Activated CD4-positive, alpha-beta T cell treated with anti-CD3 and anti-CD28 coated beads, Interleukin-2, amount 10 ng/mL, durations not matched to agents 24 days and 14 days (primary cell): ENCODE results near the gene AIP. TPM values are rescaled to one million over a fixed set of nuclear protein-coding genes. Genes with fewer than 3 reads are reported as not detected.

Experiments used
- DNase-seq: peaks from one replicate; pipeline ENCODE4 v3.0.0; 2022
- H3K27ac Mint-ChIP-seq: one replicate; pipeline ENCODE4 v1.8.0; 2022; ENCODE audit warnings: mild to moderate bottlenecking, mixed read lengths
- H3K27me3 Mint-ChIP-seq: one replicate; pipeline ENCODE4 v1.8.0; 2022; ENCODE audit warnings: mixed read lengths
- H3K36me3 Mint-ChIP-seq: one replicate; pipeline ENCODE4 v1.8.0; 2022; ENCODE audit warnings: low read depth, mild to moderate bottlenecking, mixed read lengths
- H3K4me1 Mint-ChIP-seq: one replicate; pipeline ENCODE4 v1.8.0; 2021; ENCODE audit warnings: mixed read lengths
- H3K4me3 Mint-ChIP-seq: one replicate; pipeline ENCODE4 v1.8.0; 2022; ENCODE audit warnings: mild to moderate bottlenecking, moderate library complexity, mixed read lengths
- H3K9me3 Mint-ChIP-seq: one replicate; pipeline ENCODE4 v1.8.0; 2021; ENCODE audit warnings: mixed read lengths
- intact Hi-C: fragments of 100-400 bp; cut with micrococcal nuclease; formaldehyde crosslinking; loops from one replicate; pipeline ENCODE4 v1.15.1; 2023
- total RNA-seq: library from RNA; stranded (reverse); gene quantifications from 2 replicates; pipeline ENCODE4 v1.2.3, GENCODE V29; 2022

The AIP gene
- total RNA-seq, 1 donor from 2014 or later: 189 TPM

DNA sequence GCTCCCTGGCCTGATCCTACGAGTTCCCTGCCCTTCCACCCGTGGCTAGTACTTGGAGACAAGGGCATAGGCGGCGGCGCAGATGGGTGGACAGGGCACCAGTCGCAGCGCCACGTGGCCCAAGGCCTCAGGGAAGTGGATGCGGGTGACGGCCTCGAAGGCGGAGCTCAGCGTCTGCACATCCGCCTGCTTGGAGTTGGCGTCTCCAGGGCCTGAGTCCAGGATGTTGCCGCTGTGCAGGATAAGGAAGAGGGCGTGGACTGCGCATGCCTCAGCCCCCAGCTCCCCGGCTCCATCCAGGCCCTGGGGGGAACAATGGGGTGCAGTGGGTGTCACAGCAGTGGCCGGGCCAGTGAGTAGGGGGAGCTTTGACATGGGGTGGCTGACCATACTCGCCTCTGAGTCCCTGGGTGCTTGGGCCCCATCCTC lies 15.7 kb downstream of the AIP start:
- Mint-ChIP-seq H3K4me1 (peaks cover 21% of the 10 kb centered on the region), H3K27me3 (no peaks in the 10 kb centered on the region), H3K4me3 (no peak overlapping the region), H3K9me3 (peaks cover 3% of the 10 kb centered on the region), H3K36me3 (peaks cover 52% of the 10 kb centered on the region), H3K27ac (no peak overlapping the region)
- DNase-seq: no peak
- intact Hi-C loops: no loop called here

DNA sequence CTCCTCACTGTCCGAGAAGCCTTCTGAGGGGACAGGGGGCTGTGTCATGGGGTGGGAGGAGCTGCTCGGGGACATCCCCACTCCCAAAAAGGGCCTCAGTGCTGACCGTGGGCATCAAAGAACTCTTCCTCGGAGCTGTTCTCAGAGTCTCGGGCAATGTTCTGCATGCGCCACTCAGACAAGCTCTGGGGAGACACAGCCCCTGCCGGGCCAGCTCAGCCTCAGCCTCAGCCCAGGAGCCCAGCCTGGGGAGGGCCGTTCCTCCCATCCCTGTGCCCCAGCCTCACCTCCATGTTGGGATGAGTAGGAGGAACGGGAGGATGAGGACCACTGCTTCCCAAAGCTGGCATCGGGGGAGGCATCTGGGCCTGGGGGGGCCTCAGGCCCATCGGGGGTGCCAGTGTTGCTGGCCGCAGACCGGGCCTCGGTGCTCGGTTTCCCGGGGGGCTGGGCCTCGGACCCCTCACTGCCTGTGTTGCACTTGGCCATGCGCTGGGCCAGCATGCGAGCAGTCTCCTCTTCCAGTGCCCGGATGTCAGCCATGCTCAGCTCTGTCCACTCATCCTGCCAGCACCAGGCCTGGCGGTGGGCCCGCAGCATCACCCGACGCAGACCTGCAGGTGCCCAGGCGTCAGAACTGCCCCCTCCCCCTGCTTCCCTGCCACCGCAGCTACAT lies 17.1 kb downstream of the AIP start:
- DNase-seq: no peak
- Mint-ChIP-seq H3K27me3 (no peaks in the 10 kb centered on the region), H3K4me3 (no peak overlapping the region), H3K27ac (no peak overlapping the region), H3K9me3 (peaks cover 3% of the 10 kb centered on the region), H3K36me3 (peaks cover 51% of the 10 kb centered on the region), H3K4me1 (peaks cover 22% of the 10 kb centered on the region)
- intact Hi-C loops: no loop called here

DNA sequence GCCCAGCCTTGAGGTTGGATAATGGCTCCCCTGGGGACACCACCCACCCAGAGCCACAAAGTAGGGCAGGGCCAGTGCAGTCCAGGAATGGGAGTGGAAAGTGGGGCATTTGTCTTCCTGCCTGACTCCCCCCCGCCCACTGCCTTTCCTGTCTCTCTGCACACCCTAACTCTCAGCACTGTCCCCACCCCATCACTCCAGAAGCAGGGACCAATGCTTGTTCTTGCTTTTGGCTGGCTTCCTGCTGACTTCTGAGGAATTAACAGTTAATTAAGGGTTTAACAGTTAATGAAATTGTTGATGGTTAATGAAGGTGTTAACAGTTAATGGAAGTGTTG lies 17.6 kb downstream of the AIP start:
- peaks cover 3% of the 10 kb centered on the region for H3K9me3 Mint-ChIP-seq
- no peak overlapping the region for H3K4me3 Mint-ChIP-seq
- intact Hi-C loops: no loop called here
- no peak overlapping the region for H3K27ac Mint-ChIP-seq
- DNase-seq: no peak
- peaks cover 23% of the 10 kb centered on the region for H3K4me1 Mint-ChIP-seq
- peaks cover 52% of the 10 kb centered on the region for H3K36me3 Mint-ChIP-seq
- H3K27me3 Mint-ChIP-seq: no peaks in the 10 kb centered on the region

DNA sequence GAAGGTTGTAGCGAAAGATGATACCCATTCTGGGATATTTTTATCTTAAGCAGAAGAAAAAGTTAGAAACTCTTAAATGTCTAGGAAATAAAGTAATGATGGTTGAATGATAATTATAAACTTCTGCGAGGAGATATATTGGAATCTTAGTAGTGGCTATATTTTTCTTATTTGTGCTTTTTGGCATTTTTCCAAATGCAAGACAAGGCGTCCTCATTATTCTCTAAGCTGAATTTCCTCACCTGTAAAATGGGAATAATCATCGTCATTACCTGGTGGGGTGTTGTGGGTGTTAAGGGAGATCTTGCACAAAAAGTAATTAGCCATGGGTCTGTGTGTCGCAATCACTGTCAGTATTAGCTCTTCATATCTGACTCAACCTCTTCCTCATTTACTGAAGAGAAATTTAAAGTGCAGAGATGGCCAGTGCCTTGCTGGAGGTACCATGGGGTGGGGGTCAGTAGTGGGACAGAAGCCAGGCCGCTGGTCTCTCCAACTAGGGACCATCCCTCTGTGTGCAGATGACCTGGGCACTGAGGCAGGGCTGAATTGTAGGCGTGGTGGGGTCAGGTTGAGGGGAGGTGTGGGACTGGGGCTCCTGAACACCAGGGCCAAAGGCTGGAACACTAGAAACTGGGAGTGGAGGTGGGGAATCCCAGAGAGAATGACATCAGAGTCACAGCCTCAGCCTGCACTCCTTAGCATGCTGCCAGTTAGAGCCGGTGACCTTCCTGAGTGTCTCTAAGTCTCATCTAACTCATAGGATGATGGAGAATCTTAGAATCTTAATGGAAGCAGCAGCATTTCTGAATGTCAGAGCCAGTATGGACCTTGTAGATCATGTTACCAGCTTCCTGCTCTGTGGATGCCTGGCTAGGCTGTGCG lies 18.2 kb downstream of the AIP start:
- Mint-ChIP-seq H3K4me1 (peaks cover 29% of the 10 kb centered on the region), H3K36me3 (peaks cover 49% of the 10 kb centered on the region), H3K4me3 (peak overlapping the region; percentile 2)

DNA sequence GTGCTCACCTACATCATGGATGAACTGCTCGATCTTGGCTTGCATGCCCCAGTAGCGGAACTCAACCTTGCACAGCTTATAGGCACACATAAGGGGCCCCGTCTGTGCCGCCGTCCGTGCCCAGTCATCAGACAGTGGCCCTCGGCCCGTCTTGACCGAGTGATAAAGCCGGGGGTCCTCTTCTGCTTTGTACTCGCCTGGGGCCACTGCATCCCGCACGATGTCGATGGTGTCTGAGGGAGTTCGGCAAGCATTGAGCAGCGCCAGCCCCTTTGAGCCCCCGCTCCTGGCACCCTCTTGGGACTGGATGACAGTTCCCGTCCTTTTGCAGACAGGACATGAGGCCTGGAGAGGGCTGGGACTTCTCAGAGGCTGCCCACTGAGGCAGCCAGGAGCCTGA lies 19.0 kb downstream of the AIP start:
- H3K36me3 Mint-ChIP-seq: peaks cover 47% of the 10 kb centered on the region
- intact Hi-C loops: no loop called here

More for the DNA sequence above, 18.2 kb downstream of the AIP start:
- H3K27ac Mint-ChIP-seq: peak overlapping the region; percentile 13
- intact Hi-C loops: no loop called here
- H3K27me3 Mint-ChIP-seq: no peaks in the 10 kb centered on the region
- H3K9me3 Mint-ChIP-seq: peaks cover 3% of the 10 kb centered on the region
- DNase-seq: no peak

DNA sequence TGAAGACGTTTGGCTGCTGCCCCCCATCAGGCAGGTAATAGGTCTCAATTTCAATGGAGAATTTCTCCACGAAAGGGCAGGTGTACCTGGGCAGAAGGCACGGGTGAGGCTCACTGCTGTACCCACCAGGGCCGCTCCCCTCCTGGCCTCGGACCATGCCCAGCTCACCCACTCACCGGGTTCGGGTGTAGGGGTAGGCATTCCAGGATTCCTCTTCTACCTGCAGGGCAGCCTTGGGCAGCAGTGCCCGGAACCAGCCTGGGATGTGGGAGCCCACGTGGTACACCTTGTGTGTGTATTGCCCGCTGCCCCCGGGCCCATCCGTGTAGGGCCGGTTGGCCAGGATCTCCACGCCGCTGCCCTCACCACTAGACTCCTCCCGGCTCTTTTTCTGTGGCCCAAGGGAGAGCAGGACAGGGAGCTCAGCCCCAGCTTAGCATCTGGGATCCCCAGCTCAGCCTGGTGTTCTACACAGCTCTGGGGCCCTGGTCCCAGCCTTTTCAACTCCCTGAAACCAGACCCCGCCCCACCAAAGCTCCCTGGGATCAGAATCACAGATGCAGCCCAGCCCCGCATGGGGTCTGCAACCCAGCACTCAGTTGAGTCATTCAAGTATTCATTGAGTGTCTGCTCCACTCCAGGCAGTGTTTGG lies 19.6 kb downstream of the AIP start:
- DNase-seq: peak; percentile 57
- Mint-ChIP-seq H3K4me1 (peaks cover 39% of the 10 kb centered on the region), H3K9me3 (peaks cover 3% of the 10 kb centered on the region), H3K36me3 (peaks cover 45% of the 10 kb centered on the region), H3K4me3 (peak overlapping the region; percentile 76), H3K27me3 (no peaks in the 10 kb centered on the region), H3K27ac (peak overlapping the region; percentile 59)
- intact Hi-C loops: no loop called here

More for the DNA sequence above, 19.0 kb downstream of the AIP start:
- no peak for DNase-seq
- H3K27me3 Mint-ChIP-seq: no peaks in the 10 kb centered on the region
- H3K27ac Mint-ChIP-seq: no peak overlapping the region
- H3K4me1 Mint-ChIP-seq: peaks cover 35% of the 10 kb centered on the region
- peaks cover 3% of the 10 kb centered on the region for H3K9me3 Mint-ChIP-seq
- H3K4me3 Mint-ChIP-seq: no peak overlapping the region

DNA sequence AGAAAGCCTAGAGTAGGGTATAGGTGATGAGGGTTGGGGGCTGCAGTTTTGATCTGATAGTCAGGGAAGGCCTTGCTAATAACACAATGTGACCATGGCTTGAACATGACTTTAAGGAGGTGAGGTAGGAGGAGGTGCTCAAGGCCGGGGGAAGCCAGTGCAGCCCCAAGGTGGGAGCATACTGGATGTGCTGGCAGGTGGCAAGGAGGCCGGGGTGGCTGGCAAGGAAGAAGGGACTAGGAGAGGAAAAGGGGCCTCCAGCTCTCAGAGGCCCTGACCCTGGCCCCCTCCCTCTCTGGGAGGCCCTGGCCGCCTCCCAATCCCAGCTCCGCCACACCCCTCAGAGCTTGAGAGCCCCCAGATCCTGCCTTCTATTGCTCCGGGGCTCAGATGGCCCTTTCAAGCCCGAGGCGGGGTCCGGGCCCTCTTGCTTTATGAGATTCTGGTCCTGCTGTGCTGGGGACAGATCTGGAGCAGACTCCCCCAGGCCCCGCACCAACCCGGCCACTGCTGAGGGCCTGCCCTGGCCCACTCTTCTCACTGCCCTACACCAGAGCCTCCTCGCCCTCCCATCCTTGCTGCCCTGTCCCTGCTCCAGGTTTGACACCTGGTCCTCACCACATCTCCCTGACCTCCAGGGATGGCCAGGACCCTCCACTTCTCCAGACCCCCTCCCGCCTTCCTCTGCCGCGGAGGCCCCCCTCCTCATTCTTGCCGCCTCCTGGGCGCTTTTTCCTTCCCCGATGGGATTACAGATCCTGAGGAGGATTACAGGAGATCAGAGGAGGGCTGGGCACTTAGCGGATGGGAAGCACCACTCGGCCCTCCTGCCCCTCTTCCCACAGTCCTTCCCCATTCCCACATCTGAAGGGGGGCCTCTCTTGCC lies 20.5 kb downstream of the AIP start:
- Mint-ChIP-seq H3K27ac (peak overlapping the region; percentile 59), H3K4me1 (peaks cover 39% of the 10 kb centered on the region), H3K4me3 (peak overlapping the region; percentile 76), H3K36me3 (peaks cover 44% of the 10 kb centered on the region), H3K27me3 (no peaks in the 10 kb centered on the region), H3K9me3 (peaks cover 3% of the 10 kb centered on the region)
- peak; percentile 57 for DNase-seq
- intact Hi-C loops: no loop called here

DNA sequence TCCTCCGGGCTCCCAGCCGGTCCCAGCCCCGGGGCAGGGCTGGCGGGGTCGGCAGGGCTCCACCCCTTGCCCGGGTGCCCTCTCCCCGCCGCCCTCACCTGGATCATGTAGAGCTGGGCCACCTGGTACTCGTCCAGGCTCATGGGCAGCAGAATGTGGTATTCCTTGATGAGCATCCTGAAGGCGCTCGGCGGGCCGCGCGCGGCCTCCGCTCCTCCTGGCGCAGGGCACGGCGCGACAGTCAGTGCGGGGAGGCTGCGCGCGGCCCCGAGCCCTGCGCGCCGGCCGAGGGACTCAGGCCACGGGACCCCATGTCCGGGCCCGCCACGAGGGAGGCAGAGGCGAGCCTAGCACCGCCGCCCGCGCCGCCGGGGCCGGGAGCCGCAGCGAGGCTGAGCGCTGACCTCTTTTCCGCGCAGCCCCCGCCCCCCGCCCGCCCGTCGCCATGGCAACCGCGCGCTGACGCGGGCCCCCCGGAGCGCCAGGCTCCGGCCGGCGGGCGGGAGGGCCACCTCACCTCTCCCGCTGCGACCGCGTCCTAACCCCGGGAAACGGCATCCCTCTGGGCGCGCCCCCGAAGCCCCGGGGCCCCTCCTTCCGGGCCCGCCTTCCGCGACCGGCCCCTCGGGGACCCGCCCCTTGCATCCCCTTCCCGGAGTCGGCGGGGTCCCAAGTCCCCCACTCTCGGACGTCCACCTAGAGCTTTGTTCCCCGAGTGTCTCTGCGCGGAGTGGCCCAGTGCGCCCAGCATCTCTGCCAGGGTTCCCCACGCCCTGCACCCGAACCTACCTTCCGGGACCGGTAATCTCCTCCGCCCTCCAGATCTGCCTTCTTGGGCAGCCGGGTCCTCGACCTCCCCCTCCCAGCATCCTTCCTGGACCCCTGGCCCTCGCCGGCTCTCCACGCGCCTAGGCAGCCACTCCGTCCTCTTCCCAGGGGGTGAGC lies 21.5 kb downstream of the AIP start:
- DNase-seq: peak; percentile 85
- Mint-ChIP-seq H3K9me3 (peaks cover 3% of the 10 kb centered on the region), H3K36me3 (peaks cover 40% of the 10 kb centered on the region), H3K27ac (peak overlapping the region; percentile 82), H3K27me3 (no peaks in the 10 kb centered on the region), H3K4me1 (peaks cover 47% of the 10 kb centered on the region), H3K4me3 (peak overlapping the region; percentile 95)
- intact Hi-C loops: no loop called here

DNA sequence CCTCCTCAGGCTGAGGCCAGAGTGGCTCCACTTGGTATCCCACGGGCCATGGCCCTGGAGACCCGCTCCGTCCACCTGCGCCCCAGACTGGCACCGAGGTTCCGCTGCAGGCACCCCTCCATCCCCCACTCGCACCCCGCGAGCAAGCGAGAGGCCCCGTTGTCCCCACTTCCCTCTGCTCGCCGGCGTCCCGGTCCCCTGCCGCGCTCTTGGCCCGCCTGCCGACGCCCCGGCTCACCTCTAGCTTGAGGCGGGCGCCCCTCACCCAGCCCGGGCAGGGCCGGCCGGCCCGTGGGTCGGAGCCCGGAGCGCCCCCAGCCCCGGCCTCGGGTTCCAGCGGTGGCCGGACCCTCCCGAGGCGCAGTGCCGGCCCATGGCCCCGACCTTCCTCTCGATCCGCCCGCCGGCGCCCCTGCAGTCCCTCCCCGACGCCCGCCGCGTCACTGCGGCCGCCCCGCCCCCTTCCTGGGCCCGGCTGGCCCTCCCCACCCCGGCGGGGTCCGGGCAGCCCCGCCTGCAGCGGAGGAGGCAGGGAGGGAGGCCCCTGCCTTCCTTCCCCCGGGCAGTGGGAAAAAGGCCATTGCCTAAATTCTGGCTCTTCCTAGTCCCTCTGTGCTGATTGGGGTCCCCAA lies 22.2 kb downstream of the AIP start, which contains the start of gene PITPNM1:
PITPNM1 (minus strand) TSS at position 414 of the 632 bp plus-strand sequence. CDS start 1,183 bp downstream, outside the sequence.
- Mint-ChIP-seq H3K36me3 (peaks cover 35% of the 10 kb centered on the region), H3K4me3 (peak within 1 kb of the TSS; percentile 95), H3K27me3 (no peaks in the 10 kb centered on the region), H3K27ac (peak within 1 kb of the TSS; percentile 97), H3K4me1 (peaks cover 49% of the 10 kb centered on the region), H3K9me3 (no peaks in the 10 kb centered on the region)
- peak; percentile 95 for DNase-seq
- intact Hi-C loops: loop anchor here (5.0 kb wide), 1 partner anchor 77 kb away; the partner anchor contains the start of gene GSTP1

DNA sequence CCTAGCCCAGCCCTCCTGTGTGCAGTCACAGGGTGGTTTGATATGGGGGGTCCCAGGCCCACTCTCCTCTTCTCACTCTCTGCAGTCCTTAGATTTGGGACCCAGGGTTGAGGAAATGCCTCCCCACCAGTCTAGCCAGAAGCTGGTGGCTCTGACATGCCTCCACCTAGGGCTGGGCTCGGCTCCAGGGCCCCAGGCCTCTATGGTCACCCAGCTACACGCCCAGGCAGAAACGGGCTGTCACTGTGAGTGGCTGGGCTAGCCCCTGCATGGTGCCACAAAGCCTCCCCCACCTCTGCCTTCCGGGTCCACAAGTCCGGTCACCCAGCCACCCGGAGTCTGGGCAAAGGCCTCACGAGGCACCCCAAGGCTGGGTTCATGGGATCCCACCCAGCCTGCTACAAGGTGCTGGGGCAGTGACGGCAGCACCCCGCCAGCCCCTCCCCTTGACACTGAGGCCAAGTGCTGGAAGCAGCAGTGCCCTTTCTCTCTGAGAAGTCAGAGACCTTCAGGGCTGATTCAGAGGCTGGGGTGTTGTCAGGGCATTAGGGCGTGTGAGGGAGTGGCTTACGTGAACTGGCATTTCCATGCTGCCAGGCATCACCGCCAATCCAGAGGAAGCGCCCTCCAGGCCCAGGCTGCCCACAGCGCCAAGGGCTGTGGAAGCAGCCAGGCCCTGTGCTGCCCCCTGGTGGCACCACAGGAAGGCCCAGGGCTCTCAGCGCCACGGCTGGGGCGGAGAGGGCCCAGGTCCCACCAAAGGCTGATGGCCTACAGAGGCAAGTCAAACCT lies 23.0 kb downstream of the AIP start:
- H3K27me3 Mint-ChIP-seq: peaks cover 3% of the 10 kb centered on the region
- H3K9me3 Mint-ChIP-seq: no peaks in the 10 kb centered on the region
- DNase-seq: peak; percentile 96
- peak overlapping the region; percentile 97 for H3K27ac Mint-ChIP-seq
- peaks cover 29% of the 10 kb centered on the region for H3K36me3 Mint-ChIP-seq
- peak overlapping the region; percentile 95 for H3K4me3 Mint-ChIP-seq
- H3K4me1 Mint-ChIP-seq: peaks cover 45% of the 10 kb centered on the region
- intact Hi-C loops: loop anchor here (1.0 to 5.0 kb wide), 9 partner anchors 18 to 153 kb away; partner anchors contain the start of genes GSTP1, POLD4, PTPRCAP and RPS6KB2

DNA sequence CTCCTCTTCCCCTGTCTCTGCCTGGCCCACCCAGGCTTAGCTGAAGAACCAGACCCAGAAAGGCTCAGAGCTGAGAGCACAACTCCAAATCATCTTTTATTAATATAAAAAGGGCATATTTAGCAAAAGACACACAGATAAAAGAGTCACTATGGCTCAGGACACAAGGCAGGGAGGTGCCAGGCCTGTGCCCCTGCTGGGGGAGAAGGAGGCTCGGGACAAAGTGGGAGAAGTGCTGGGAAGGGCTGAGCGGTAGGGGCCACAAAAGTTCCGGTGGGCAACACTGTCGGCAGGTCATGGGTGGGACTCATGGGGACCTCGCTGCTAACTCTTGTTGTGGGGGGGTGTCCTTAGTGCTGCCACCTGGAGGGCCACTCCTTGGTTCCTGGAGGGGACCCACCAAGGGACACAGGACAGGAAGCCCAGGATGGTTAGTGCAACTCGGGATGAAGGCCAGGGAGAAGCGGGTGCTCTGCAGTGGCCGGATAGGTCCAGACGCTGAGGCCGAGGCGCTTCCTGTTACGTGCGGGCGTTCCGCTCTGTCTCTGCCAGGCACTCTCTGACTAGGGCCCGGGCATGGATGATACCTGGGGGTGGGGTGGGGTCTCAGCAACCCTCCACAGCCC lies 23.7 kb downstream of the AIP start:
- DNase-seq: peak; percentile 66
- Mint-ChIP-seq H3K36me3 (peaks cover 22% of the 10 kb centered on the region), H3K9me3 (no peaks in the 10 kb centered on the region), H3K27me3 (peaks cover 9% of the 10 kb centered on the region), H3K4me3 (peak overlapping the region; percentile 95), H3K4me1 (peaks cover 39% of the 10 kb centered on the region), H3K27ac (peak overlapping the region; percentile 97)
- intact Hi-C loops: loop anchor here (1.0 to 5.0 kb wide), 9 partner anchors 19 to 154 kb away; partner anchors contain the start of genes GSTP1, POLD4, PTPRCAP and RPS6KB2
